ENCODE results near the gene DNAH8. TPM values are rescaled to one million over a fixed set of nuclear protein-coding genes. Genes with fewer than 3 reads are reported as not detected.

Gene DNAH8
- polyA plus RNA-seq, 3 donors = not detected

- Mint-ChIP-seq H3K4me3 (no peak overlapping the region), H3K4me1 (no peaks in the 10 kb centered on the region), H3K36me3 (no peaks in the 10 kb centered on the region), H3K27me3 (ENCODE audit: low read depth in 3 of 3) (peaks cover 5 to 8% (median 6%) of the 10 kb centered on the region in 3 donors), H3K9me3 (no peaks in the 10 kb centered on the region), H3K27ac (no peak overlapping the region)
- Histone ChIP-seq H3K9ac (ENCODE audit: insufficient read depth, low read length, poor library complexity, severe bottlenecking) (no peak overlapping the region), H4K20me1 (ENCODE audit: insufficient read depth, low read length) (no peaks in the 10 kb centered on the region), H3K27ac (ENCODE audit: low read depth in 1 of 2, low read length in 2 of 2) (no peak overlapping the region), H3K4me3 (replicated peaks in 1 of 3; ENCODE audit: low read depth in 2 of 3, low read length in 3 of 3) (no peak overlapping the region), H3K27me3 (ENCODE audit: control insufficient read depth in 2 of 2, insufficient read depth in 2 of 2, low read length in 2 of 2) (no peaks in the 10 kb centered on the region), H3K4me2 (replicated peaks; ENCODE audit: extremely low read depth, low read length, poor library complexity, severe bottlenecking) (no peak overlapping the region), H3K36me3 (replicated peaks in 1 of 2; ENCODE audit: control insufficient read depth in 1 of 2, insufficient read depth in 2 of 2, low read length in 2 of 2) (no peaks in the 10 kb centered on the region), H3K9me3 (replicated peaks in 1 of 2; ENCODE audit: control insufficient read depth in 1 of 2, insufficient read depth in 1 of 2, low read length in 2 of 2) (no peaks in the 10 kb centered on the region), H3K4me1 (ENCODE audit: control insufficient read depth in 1 of 2, insufficient read depth in 2 of 2, low read length in 2 of 2) (no peaks in the 10 kb centered on the region), H3K79me2 (ENCODE audit: insufficient read depth, low read length) (no peaks in the 10 kb centered on the region), H2AFZ (ENCODE audit: insufficient read depth, low read depth, low read length, poor library complexity, severe bottlenecking) (no peak overlapping the region)
- TF ChIP-seq CTCF (IDR thresholded peaks at IDR 0.05) = no peak
- intact Hi-C loops (cut with micrococcal nuclease) = no loop called here
- WGBS (ENCODE audit: insufficient coverage) = 90% methylated on average over 2 of the region's 3 CpGs
- no peak for DNase-seq
These were observed 122.0 kb downstream of the DNAH8 start for GRCh38 chr6:38837101-38837500.

- no peak for TF ChIP-seq CTCF (IDR thresholded peaks at IDR 0.05)
- Histone ChIP-seq H4K20me1 (ENCODE audit: insufficient read depth, low read length) (no peaks in the 10 kb centered on the region), H3K36me3 (replicated peaks in 1 of 2; ENCODE audit: control insufficient read depth in 1 of 2, insufficient read depth in 2 of 2, low read length in 2 of 2) (no peaks in the 10 kb centered on the region), H3K79me2 (ENCODE audit: insufficient read depth, low read length) (no peaks in the 10 kb centered on the region), H3K4me3 (replicated peaks in 1 of 3; ENCODE audit: low read depth in 2 of 3, low read length in 3 of 3) (no peak overlapping the region), H3K4me2 (replicated peaks; ENCODE audit: extremely low read depth, low read length, poor library complexity, severe bottlenecking) (no peak overlapping the region), H2AFZ (ENCODE audit: insufficient read depth, low read depth, low read length, poor library complexity, severe bottlenecking) (no peak overlapping the region), H3K27ac (ENCODE audit: low read depth in 1 of 2, low read length in 2 of 2) (no peak overlapping the region), H3K9me3 (replicated peaks in 1 of 2; ENCODE audit: control insufficient read depth in 1 of 2, insufficient read depth in 1 of 2, low read length in 2 of 2) (no peaks in the 10 kb centered on the region), H3K9ac (ENCODE audit: insufficient read depth, low read length, poor library complexity, severe bottlenecking) (no peak overlapping the region), H3K27me3 (ENCODE audit: control insufficient read depth in 2 of 2, insufficient read depth in 2 of 2, low read length in 2 of 2) (no peaks in the 10 kb centered on the region), H3K4me1 (ENCODE audit: control insufficient read depth in 1 of 2, insufficient read depth in 2 of 2, low read length in 2 of 2) (no peaks in the 10 kb centered on the region)
- peaks cover 0 to 3% (median 0%) of the 10 kb centered on the region in 7 donors for H3K9me3 Mint-ChIP-seq
- H3K27me3 Mint-ChIP-seq (ENCODE audit: low read depth in 3 of 3) = peaks cover 3 to 10% (median 4%) of the 10 kb centered on the region in 3 donors
- intact Hi-C loops (cut with micrococcal nuclease) = no loop called here
- H3K36me3 Mint-ChIP-seq = no peaks in the 10 kb centered on the region
- DNase-seq = no peak
- H3K4me3 Mint-ChIP-seq = no peak overlapping the region
- H3K4me1 Mint-ChIP-seq = no peaks in the 10 kb centered on the region
- H3K27ac Mint-ChIP-seq = no peak overlapping the region
- no CpG with 5 or more reads among the region's 3 CpGs for WGBS (ENCODE audit: insufficient coverage)
These were observed 128.7 kb downstream of the DNAH8 start for GRCh38 chr6:38843798-38844197.

Data from CD14-positive monocyte (primary cell).